ENCODE data around the gene APOLD1. TPM values are rescaled to one million over a fixed set of nuclear protein-coding genes. Genes with fewer than 3 reads are reported as not detected.

Gene APOLD1
- polyA plus RNA-seq, 1 donor from 2014 or later: 1.1 TPM

GRCh38 chr12:12840580-12840899, 55.1 kb downstream of the APOLD1 start:
- Histone ChIP-seq H3F3A (ENCODE audit: insufficient read depth, low read length, poor library complexity, severe bottlenecking) (no peaks in the 10 kb centered on the region), H3K4me2 (ENCODE audit: low read length) (no peak overlapping the region), H2AFZ (ENCODE audit: low read depth, low read length) (no peak overlapping the region), H3K79me2 (replicated peaks; ENCODE audit: insufficient read depth, low read length) (no peaks in the 10 kb centered on the region), H3K36me3 (ENCODE audit: insufficient read depth, low read length) (no peaks in the 10 kb centered on the region), H3K9me3 (ENCODE audit: low read length) (no peaks in the 10 kb centered on the region), H3K27ac (ENCODE audit: low read length) (no peak overlapping the region), H4K20me1 (ENCODE audit: insufficient read depth) (no peaks in the 10 kb centered on the region), H3K9ac (ENCODE audit: low read length) (no peak overlapping the region), H3K9me2 (ENCODE audit: insufficient read depth, low read length) (no peaks in the 10 kb centered on the region), H3K4me3 (ENCODE audit: low read length) (no peak overlapping the region), H3K27me3 (ENCODE audit: insufficient read depth, low read depth, low read length) (no peaks in the 10 kb centered on the region)
- TF ChIP-seq TAF1 (IDR thresholded peaks at IDR 0.05; ENCODE audit: low read depth) (no peak), EP300 (conservative IDR thresholded peaks at IDR 0.05; ENCODE audit: poor library complexity, severe bottlenecking) (no peak), POLR2AphosphoS5 (IDR thresholded peaks at IDR 0.05) (no peak), CTCF (IDR thresholded peaks at IDR 0.05; ENCODE audit: poor library complexity, severe bottlenecking) (no peak), SMC3 (conservative IDR thresholded peaks at IDR 0.05; ENCODE audit: poor library complexity) (no peak), RAD21 (conservative IDR thresholded peaks at IDR 0.05) (no peak), REST (IDR thresholded peaks at IDR 0.05; ENCODE audit: borderline replicate concordance) (no peak), EZH2 (IDR thresholded peaks at IDR 0.05; ENCODE audit: borderline replicate concordance, insufficient read depth, low read length, poor library complexity, severe bottlenecking) (no peak), MXI1 (conservative IDR thresholded peaks at IDR 0.05; ENCODE audit: poor library complexity, severe bottlenecking) (no peak)

Small RNA genes within 50 kb of the gene (small RNA-seq; reads per million reads assigned to genes)
- 0 reads per million in 3 experiments for gene AC007215.1
- gene MIR613: 0 reads per million in 3 experiments

Other genes with a start within 250 kb of the APOLD1 start
- gene DUSP16, start 222.8 kb upstream of the APOLD1 start, polyA plus RNA-seq: 39.5 and 42.5 TPM in 2 replicates
- gene CREBL2, start 173.8 kb upstream of the APOLD1 start, polyA plus RNA-seq: 27.5 and 29.9 TPM in 2 replicates
- 44.2 and 53.4 TPM in 2 replicates for gene GPR19, start 89.5 kb upstream of the APOLD1 start, polyA plus RNA-seq
- gene CDKN1B, start 68.3 kb upstream of the APOLD1 start, polyA plus RNA-seq: 106 and 107 TPM in 2 replicates
- 89.0 and 97.6 TPM in 2 replicates for gene DDX47, start 27.7 kb downstream of the APOLD1 start, polyA plus RNA-seq
- 0.09 TPM in 1 of 2 replicates, not detected in the other for gene GPRC5A, start 105.9 kb downstream of the APOLD1 start, polyA plus RNA-seq
- not detected in 2 replicates for gene GPRC5D, start 166.5 kb downstream of the APOLD1 start, polyA plus RNA-seq
- gene HEBP1, start 214.6 kb downstream of the APOLD1 start, polyA plus RNA-seq: 1.2 and 2.0 TPM in 2 replicates

All from neural cell (in vitro differentiated cells).